Neuronal stem cell (in vitro differentiated cells): ENCODE results near the gene HNRNPH3.
A peak's percentile ranks its signal among the peaks of the same experiment; 100 is the strongest.
"Not testable (repeated sequence)": the region's sequence is repeated elsewhere in the genome, so short reads cannot be mapped to it uniquely, and the experiment has no call there.

ENCODE experiments used
- DNase-seq: peaks from one replicate; pipeline ENCODE4 v3.0.0-alpha.2; 2013; ENCODE audit warnings: low spot score
- H2AFZ ChIP-seq: one replicate; pipeline ENCODE4 v1.6.1; 2013; ENCODE audit warnings: mild to moderate bottlenecking, low read length, inconsistent platforms
- H2AK5ac ChIP-seq: 2 replicates; pipeline ENCODE4 v1.6.1; 2013; ENCODE audit warnings: low read depth, mild to moderate bottlenecking, inconsistent platforms, low read length, moderate library complexity, mixed read lengths
- H2BK120ac ChIP-seq: 2 replicates; pipeline ENCODE4 v1.6.1; 2013; ENCODE audit warnings: low read depth, mild to moderate bottlenecking, inconsistent platforms, low read length, moderate library complexity, mixed read lengths
- H2BK12ac ChIP-seq: one replicate; pipeline ENCODE4 v1.6.1; 2013; ENCODE audit warnings: low read length, inconsistent platforms
- H2BK15ac ChIP-seq: 2 replicates; pipeline ENCODE4 v1.6.1; 2013; ENCODE audit warnings: mild to moderate bottlenecking, low read length, inconsistent platforms, mixed read lengths
- H2BK5ac ChIP-seq: one replicate; pipeline ENCODE4 v1.6.1; 2013; ENCODE audit warnings: inconsistent platforms, mild to moderate bottlenecking, low read length, moderate library complexity
- H3K14ac ChIP-seq: one replicate; pipeline ENCODE4 v1.6.1; 2013; ENCODE audit warnings: low read length, inconsistent platforms
- H3K18ac ChIP-seq: 2 replicates; pipeline ENCODE4 v1.6.1; 2013; ENCODE audit warnings: low read length, inconsistent platforms
- H3K23ac ChIP-seq: 2 replicates; pipeline ENCODE4 v1.6.1; 2013; ENCODE audit warnings: low read depth, mild to moderate bottlenecking, mixed read lengths, low read length, inconsistent platforms; ENCODE audit not compliant: poor library complexity
- H3K27ac ChIP-seq: replicated peaks from 3 replicates; pipeline ENCODE4 v1.5.1; 2013; ENCODE audit warnings: low read length, inconsistent platforms
- H3K27me3 ChIP-seq, 3 experiments: 2 replicates each; pipeline ENCODE4 v1.6.1; 2013; ENCODE audit warnings: low read length in 3 of 3, mild to moderate bottlenecking in 2 of 3, inconsistent platforms in 1 of 3, low read depth in 1 of 3, mixed read lengths in 1 of 3, moderate library complexity in 1 of 3; ENCODE audit not compliant: control insufficient read depth in 3 of 3, insufficient read depth in 3 of 3
- H3K36me3 ChIP-seq, 2 donors: replicated peaks in 1 of 2; 2 replicates each; pipeline ENCODE4 v1.6.1; 2013; ENCODE audit warnings: low read length in 2 of 2; ENCODE audit not compliant: control insufficient read depth in 2 of 2, insufficient read depth in 2 of 2
- H3K4ac ChIP-seq: 2 replicates; pipeline ENCODE4 v1.6.1; 2013; ENCODE audit warnings: inconsistent platforms, mild to moderate bottlenecking, low read length, moderate library complexity
- H3K4me1 ChIP-seq, 2 donors: 1 replicate in 1 of 2; 2 replicates in 1 of 2; pipeline ENCODE4 v1.6.1; 2013; ENCODE audit warnings: low read length in 2 of 2, low read depth in 1 of 2; ENCODE audit not compliant: control insufficient read depth in 2 of 2, insufficient read depth in 1 of 2
- H3K4me2 ChIP-seq: one replicate; pipeline ENCODE4 v1.6.1; 2013; ENCODE audit warnings: mild to moderate bottlenecking, low read length, inconsistent platforms; ENCODE audit not compliant: insufficient read depth, poor library complexity, severe bottlenecking
- H3K4me3 ChIP-seq, 2 donors: 2 replicates each; pipeline ENCODE4 v1.5.1; 2013; ENCODE audit warnings: low read length in 2 of 2, mild to moderate bottlenecking in 2 of 2, inconsistent platforms in 1 of 2, moderate library complexity in 1 of 2
- H3K79me1 ChIP-seq: one replicate; pipeline ENCODE4 v1.6.1; 2013; ENCODE audit warnings: low read depth, mild to moderate bottlenecking, inconsistent platforms, low read length, moderate library complexity
- H3K9ac ChIP-seq: one replicate; pipeline ENCODE4 v1.6.1; 2013; ENCODE audit warnings: mild to moderate bottlenecking, low read depth, low read length, inconsistent platforms; ENCODE audit not compliant: poor library complexity
- H3K9me3 ChIP-seq, 2 donors: replicated peaks in 1 of 2; 2 replicates each; pipeline versions ENCODE3 to v1.6.1; 2013; ENCODE audit warnings: low read length in 2 of 2, mild to moderate bottlenecking in 2 of 2, inconsistent platforms in 1 of 2, low read depth in 1 of 2, mixed read lengths in 1 of 2, moderate library complexity in 1 of 2; ENCODE audit not compliant: control insufficient read depth in 2 of 2, insufficient read depth in 1 of 2
- H4K8ac ChIP-seq: one replicate; pipeline ENCODE4 v1.6.1; 2013; ENCODE audit warnings: low read depth, mild to moderate bottlenecking, inconsistent platforms, low read length, moderate library complexity
- H4K91ac ChIP-seq: one replicate; pipeline ENCODE4 v1.6.1; 2013; ENCODE audit warnings: low read length, low read depth, mild to moderate bottlenecking, inconsistent platforms; ENCODE audit not compliant: poor library complexity
- WGBS, 2 donors: extraction: QIAGEN DNeasy Blood & Tissue Kit; methylation state at CpG; one replicate each; pipeline ENCODE4 v1.1.7; 2013; ENCODE audit warnings: missing lambda C conversion rate in 2 of 2, mixed read lengths in 1 of 2; ENCODE audit not compliant: insufficient read length in 2 of 2, insufficient replicate concordance in 1 of 2; ENCODE audit errors: extremely low coverage in 2 of 2; 5-methylcytosine and 5-hydroxymethylcytosine counted together

HNRNPH3 gene

GRCh38 chr10:68324396-68324795 is 7.5 kb upstream of the HNRNPH3 start:
- not testable (repeated sequence) for H3K36me3 ChIP-seq, H3K4me2 ChIP-seq, DNase-seq, H3K18ac ChIP-seq, H2BK120ac ChIP-seq, H3K79me1 ChIP-seq, H4K91ac ChIP-seq, H3K27ac ChIP-seq, H2AFZ ChIP-seq, H3K4me3 ChIP-seq, H2AK5ac ChIP-seq, H3K9ac ChIP-seq, H2BK5ac ChIP-seq, H3K23ac ChIP-seq, H3K27me3 ChIP-seq, H3K9me3 ChIP-seq, H2BK15ac ChIP-seq, H2BK12ac ChIP-seq, H4K8ac ChIP-seq, H3K14ac ChIP-seq, H3K4ac ChIP-seq
- WGBS, 2 donors, result no CpG with 5 or more reads among the region's 4 CpGs
- H3K4me1 ChIP-seq, result peaks cover 0 to 11% of the 10 kb centered on the region in 2 donors

GRCh38 chr10:68327889-68328786 is 3.7 kb upstream of the HNRNPH3 start:
- Histone ChIP-seq H3K27ac (peak overlapping the region; percentile 1), H3K4me3 (no peak overlapping the region), H3K4ac (no peak overlapping the region), H3K18ac (no peak overlapping the region), H3K23ac (no peak overlapping the region), H2BK12ac (no peak overlapping the region), H3K4me2 (no peak overlapping the region), H4K91ac (no peak overlapping the region), H3K9ac (no peak overlapping the region), H3K9me3 (no peaks in the 10 kb centered on the region), H4K8ac (no peak overlapping the region), H3K27me3 (no peaks in the 10 kb centered on the region), H2BK5ac (no peak overlapping the region), H3K79me1 (no peaks in the 10 kb centered on the region), H2BK15ac (no peak overlapping the region), H2AFZ (peak overlapping the region; percentile 83), H2BK120ac (no peak overlapping the region), H3K36me3 (peaks cover 0 to 2% of the 10 kb centered on the region in 2 donors), H3K14ac (no peak overlapping the region), H3K4me1 (peaks cover 4 to 13% of the 10 kb centered on the region in 2 donors), H2AK5ac (no peak overlapping the region)
- no peak for DNase-seq
- no CpG with 5 or more reads among the region's 4 CpGs for whole genome bisulfite sequencing, 2 donors

GRCh38 chr10:68329506-68329861 is 2.4 kb upstream of the HNRNPH3 start:
- H3K4ac ChIP-seq, result no peak overlapping the region
- H2BK12ac ChIP-seq, result no peak overlapping the region
- no peaks in the 10 kb centered on the region for H3K79me1 ChIP-seq
- H3K4me1 ChIP-seq, result peaks cover 4 to 16% of the 10 kb centered on the region in 2 donors
- no peak overlapping the region for H2AFZ ChIP-seq
- no peak overlapping the region for H2BK5ac ChIP-seq
- no peaks in the 10 kb centered on the region for H3K9me3 ChIP-seq
- peaks cover 0 to 15% of the 10 kb centered on the region in 2 donors for H3K36me3 ChIP-seq
- H3K23ac ChIP-seq, result no peak overlapping the region
- no peak overlapping the region for H3K14ac ChIP-seq
- no peak overlapping the region for H2AK5ac ChIP-seq
- peak overlapping the region; percentile 20 for H3K27ac ChIP-seq
- no peak overlapping the region for H3K9ac ChIP-seq
- no peak overlapping the region for H3K4me3 ChIP-seq
- H2BK120ac ChIP-seq, result no peak overlapping the region
- no peak overlapping the region for H2BK15ac ChIP-seq
- no peak for DNase-seq
- H4K91ac ChIP-seq, result no peak overlapping the region
- H4K8ac ChIP-seq, result no peak overlapping the region
- H3K4me2 ChIP-seq, result no peak overlapping the region
- no peak overlapping the region for H3K18ac ChIP-seq
- H3K27me3 ChIP-seq, result no peaks in the 10 kb centered on the region
- WGBS, 2 donors, result no CpG with 5 or more reads among the region's 1 CpG

GRCh38 chr10:68330852-68331454 is 911 bp upstream of the HNRNPH3 start:
- no peak overlapping the region for H2BK12ac ChIP-seq
- peaks cover 6 to 21% of the 10 kb centered on the region in 2 donors for H3K4me1 ChIP-seq
- H2AFZ ChIP-seq, result peak overlapping the region; percentile 93
- no peak overlapping the region for H4K8ac ChIP-seq
- peak overlapping the region; percentile 98 for H3K23ac ChIP-seq
- peak overlapping the region; percentile 47 for H4K91ac ChIP-seq
- H3K18ac ChIP-seq, result peak overlapping the region; percentile 96
- H2AK5ac ChIP-seq, result peak overlapping the region; percentile 78
- H3K79me1 ChIP-seq, result no peaks in the 10 kb centered on the region
- DNase-seq, result no peak
- H3K14ac ChIP-seq, result peak overlapping the region; percentile 25
- H3K27me3 ChIP-seq, result no peaks in the 10 kb centered on the region
- H3K4me3 ChIP-seq, result peak overlapping the region; percentile 84 to 97
- peaks cover 0 to 30% of the 10 kb centered on the region in 2 donors for H3K36me3 ChIP-seq
- peak overlapping the region; percentile 90 for H3K9ac ChIP-seq
- H3K4me2 ChIP-seq, result peak overlapping the region; percentile 80
- WGBS, 2 donors, result no CpG with 5 or more reads among the region's 29 CpGs
- peak overlapping the region; percentile 91 for H2BK5ac ChIP-seq
- no peak overlapping the region for H2BK120ac ChIP-seq
- peak overlapping the region; percentile 51 for H2BK15ac ChIP-seq
- H3K9me3 ChIP-seq, result no peaks in the 10 kb centered on the region
- H3K27ac ChIP-seq, result peak overlapping the region; percentile 99
- peak overlapping the region; percentile 27 for H3K4ac ChIP-seq
